Kidney (tissue), 14 donors: ENCODE results near the gene DMC1. TPM values are rescaled to one million over a fixed set of nuclear protein-coding genes. Genes with fewer than 3 reads are reported as not detected.
A peak's percentile ranks its signal among the peaks of the same experiment; 100 is the strongest.

Experiments
- DNase-seq, 5 donors: peaks; one replicate each; pipeline ENCODE4 v3.0.0-alpha.2; 2013 to 2020
- FAIRE-seq: peaks from 2 replicates; lab custom pipeline; 2012; peaks lifted over from hg19 to GRCh38; lab: Jason Lieb, UNC
- H3K27ac ChIP-seq, 2 donors: one replicate each; pipeline ENCODE4 v1.7.0; 2013; ENCODE audit warnings: low read depth in 2 of 2, low read length in 2 of 2, inconsistent platforms in 1 of 2
- H3K27me3 ChIP-seq: one replicate; pipeline ENCODE4 v1.7.1; 2013; ENCODE audit warnings: low read length, inconsistent platforms; ENCODE audit not compliant: control insufficient read depth, insufficient read depth
- H3K36me3 ChIP-seq, 3 donors: one replicate each; pipeline versions ENCODE4 v1.7.0 to v1.7.1; 2013; ENCODE audit warnings: low read length in 3 of 3, control low read depth in 1 of 3, inconsistent platforms in 1 of 3; ENCODE audit not compliant: insufficient read depth in 3 of 3, control insufficient read depth in 2 of 3
- H3K4me1 ChIP-seq, 3 donors: one replicate each; pipeline versions ENCODE4 v1.7.0 to v1.7.1; 2013; ENCODE audit warnings: low read length in 3 of 3, inconsistent platforms in 1 of 3, low read depth in 1 of 3; ENCODE audit not compliant: control insufficient read depth in 2 of 3, insufficient read depth in 2 of 3
- H3K4me3 ChIP-seq, 3 donors: one replicate each; pipeline versions ENCODE4 v1.7.0 to v1.8.1; 2013; ENCODE audit warnings: low read length in 3 of 3, control low read depth in 1 of 3, inconsistent platforms in 1 of 3
- H3K9ac ChIP-seq, 3 donors: one replicate each; pipeline versions ENCODE4 v1.7.0 to v1.7.1; 2013; ENCODE audit warnings: low read length in 3 of 3, control low read depth in 1 of 3, inconsistent platforms in 1 of 3
- H3K9me3 ChIP-seq, 3 donors: one replicate each; pipeline versions ENCODE4 v1.7.0 to v1.7.1; 2013; ENCODE audit warnings: low read length in 3 of 3, control low read depth in 1 of 3, inconsistent platforms in 1 of 3; ENCODE audit not compliant: control insufficient read depth in 2 of 3, insufficient read depth in 1 of 3
- CTCF ChIP-seq: IDR thresholded peaks from 3 replicates; pipeline ENCODE4 v1.5.1; 2012; ENCODE audit warnings: mild to moderate bottlenecking, moderate library complexity, borderline replicate concordance; ENCODE audit not compliant: insufficient read depth; ENCODE audit errors: extremely low read depth
- intact Hi-C: fragments of 100-400 bp; cut with DNase I; formaldehyde crosslinking; loops from one replicate; pipeline ENCODE4 v1.11.1; 2022
- polyA plus RNA-seq: library from polyadenylated mRNA; stranded (reverse); fragments of 350-450 nt; fragmentation: Illumina TruSeq; extraction: RNeasy Lipid Tissue Mini Kit (QIAGEN cat#74804); gene quantifications from one replicate; pipeline ENCODE4 v1.2.3, GENCODE V29; 2014; ENCODE audit warnings: low read depth, low replicate concordance; ENCODE audit not compliant: insufficient read depth
- total RNA-seq: library from RNA; stranded (reverse); fragmentation: NEBNext Ultra II Directional; extraction: Animal tissue kit (Norgen Biotek cat#: 25700); gene quantifications from one replicate; pipeline ENCODE4 v1.2.1, GENCODE V29; 2021
- donor health status: control.
- donor health status: control.
- donor health status: control.
- donor health status: control.
- donor health status: control.
- donor health status: DM: yes; HTN: yes; CAD: no.
- donor health status: Normal renal cell carcinoma (clear cell type).

Gene DMC1
- total and polyA plus RNA-seq, 2 donors from 2014 or later = 0.66 TPM; not detected in 1

GRCh38 chr22:38489561-38490145, 80.3 kb downstream of the DMC1 start:
- Histone ChIP-seq H3K4me3 (no peak overlapping the region), H3K4me1 (peaks cover 0 to 7% (median 3%) of the 10 kb centered on the region in 3 donors), H3K9ac (no peak overlapping the region), H3K36me3 (peaks cover 40 to 89% (median 65%) of the 10 kb centered on the region in 3 donors), H3K9me3 (no peaks in the 10 kb centered on the region), H3K27me3 (no peaks in the 10 kb centered on the region), H3K27ac (peak overlapping the region in 1 of 2 donors; percentile 8)
- TF ChIP-seq CTCF = no peak
- no peak for FAIRE-seq
- no peak for DNase-seq
- intact Hi-C loops = no loop called here

- Histone ChIP-seq H3K27ac (no peak overlapping the region), H3K9me3 (no peaks in the 10 kb centered on the region), H3K9ac (no peak overlapping the region), H3K4me1 (peaks cover 0 to 7% (median 3%) of the 10 kb centered on the region in 3 donors), H3K36me3 (peaks cover 38 to 89% (median 65%) of the 10 kb centered on the region in 3 donors), H3K27me3 (no peaks in the 10 kb centered on the region), H3K4me3 (no peak overlapping the region)
- peak in 1 of 5 donors; percentile 60 for DNase-seq
- no peak for FAIRE-seq
- no peak for TF ChIP-seq CTCF
- intact Hi-C loops = no loop called here
Observed at GRCh38 chr22:38489142-38489541, 80.8 kb downstream of the DMC1 start.

GRCh38 chr22:38487946-38488345, 82.0 kb downstream of the DMC1 start:
- DNase-seq (no peak), FAIRE-seq (no peak)
- Histone ChIP-seq H3K9me3 (no peaks in the 10 kb centered on the region), H3K9ac (no peak overlapping the region), H3K4me3 (no peak overlapping the region), H3K27ac (no peak overlapping the region), H3K36me3 (peaks cover 37 to 89% (median 63%) of the 10 kb centered on the region in 3 donors), H3K27me3 (no peaks in the 10 kb centered on the region), H3K4me1 (peaks cover 0 to 7% (median 3%) of the 10 kb centered on the region in 3 donors)
- intact Hi-C loops = no loop called here
- no peak for TF ChIP-seq CTCF
